H1 (cell line): Measurements from ENCODE around the gene HOMER2. TPM values are rescaled to one million over a fixed set of nuclear protein-coding genes. Genes with fewer than 3 reads are reported as not detected.

Experiments used
- EP300 ChIP-seq, 2 experiments: IDR thresholded peaks; 1 replicate in 1 of 2; 2 replicates in 1 of 2; pipeline ENCODE4 v1.6.1; 2011 to 2012; ENCODE audit warnings: low read depth in 2 of 2, low read length in 2 of 2, mild to moderate bottlenecking in 2 of 2, borderline replicate concordance in 1 of 2, inconsistent platforms in 1 of 2, moderate library complexity in 1 of 2
- HDAC2 ChIP-seq, 2 experiments: fragments of 300-600 bp in 1 of 2; sonication (generic) in 1 of 2; IDR thresholded peaks; 2 replicates each; pipeline ENCODE4 v1.6.1; 2011 to 2012; ENCODE audit warnings: low read depth in 2 of 2, low read length in 2 of 2, mild to moderate bottlenecking in 2 of 2, moderate library complexity in 2 of 2, borderline replicate concordance in 1 of 2, inconsistent platforms in 1 of 2
- KDM5A ChIP-seq: fragments of 200-600 bp; IDR thresholded peaks from 2 replicates; pipeline ENCODE4 v1.7.1; 2012; ENCODE audit warnings: mild to moderate bottlenecking, low read length, inconsistent platforms, mixed read lengths
- PHF8 ChIP-seq: fragments of 200-600 bp; sonication (generic); conservative IDR thresholded peaks from 2 replicates; pipeline ENCODE4 v1.7.1; 2012; ENCODE audit warnings: low read depth, mild to moderate bottlenecking, inconsistent platforms, low read length, moderate library complexity
- TEAD4 ChIP-seq: IDR thresholded peaks from 2 replicates; pipeline ENCODE4 v1.6.1; 2012; ENCODE audit warnings: low read depth, low read length, inconsistent platforms, mixed read lengths
- ZNF274 ChIP-seq: IDR thresholded peaks from 2 replicates; pipeline ENCODE4 v1.7.0; 2012; ENCODE audit warnings: low read length, borderline replicate concordance; ENCODE audit errors: extremely low read depth
- polyA plus RNA-seq, 7 experiments: library from polyadenylated mRNA; depleted of rRNA in 3 of 7; stranded (reverse) in 5 of 7; unstranded in 2 of 7; fragments of >200 nt in 5 of 7; fragments of 200-250 nt in 2 of 7; gene quantifications; 1 replicate in 5 of 7; 2 replicates in 1 of 7; 4 replicates in 1 of 7; pipeline versions ENCODE4 v1.2.1 to v1.2.3, GENCODE V29; 2011 to 2013; ENCODE audit warnings: missing spikeins in 2 of 7, mixed read lengths in 2 of 7
- total RNA-seq: library from RNA; stranded (reverse); fragmentation: NEBNext Ultra II Directional; extraction: Animal tissue kit (Norgen Biotek cat#: 25700); gene quantifications from 2 replicates; pipeline ENCODE4 v1.2.1, GENCODE V29; 2021
- TF ChIP-seq, protein P1 (sequence below): fragments of 300-600 bp; sonication (generic); IDR thresholded peaks from 2 replicates; pipeline ENCODE4 v1.7.1; 2012; ENCODE audit warnings: low read length, moderate library complexity, mild to moderate bottlenecking, inconsistent platforms; ENCODE audit not compliant: insufficient replicate concordance
- TF ChIP-seq, protein P2 (sequence below): IDR thresholded peaks from 2 replicates; pipeline ENCODE4 v1.6.1; 2011; ENCODE audit warnings: low read length, improper control_type of control experiment

The HOMER2 gene
- total and polyA plus RNA-seq, 2 of the 8 experiments (the other 6 are each of a cell fraction or from before 2014, with no cell fraction given) = 12.5 to 27.6 TPM

DNA sequence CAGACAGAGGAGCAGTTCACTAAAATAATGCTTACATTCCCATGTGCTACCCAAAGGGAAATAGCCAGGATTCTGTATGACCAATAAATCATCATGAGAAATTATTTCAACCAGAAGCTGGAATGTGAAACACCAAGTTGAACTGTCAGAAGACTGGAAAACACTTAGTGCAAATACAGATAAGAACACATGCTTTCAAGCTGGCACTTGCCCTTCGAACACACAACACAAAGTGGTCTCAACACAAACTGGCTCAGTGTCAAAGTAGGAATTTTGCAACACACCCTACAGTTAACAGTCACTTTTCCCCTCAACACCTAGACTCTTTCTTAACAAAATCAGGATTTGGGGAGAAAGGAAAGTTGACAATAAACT, 148.0 kb downstream of the HOMER2 start (continued):
- no peak for TF ChIP-seq EP300 (IDR thresholded peaks at IDR 0.05; ENCODE audit: borderline replicate concordance in 1 of 2, low read depth in 2 of 2, low read length in 2 of 2)
- no peak for TF ChIP-seq PHF8
- TF ChIP-seq, protein P1, sequence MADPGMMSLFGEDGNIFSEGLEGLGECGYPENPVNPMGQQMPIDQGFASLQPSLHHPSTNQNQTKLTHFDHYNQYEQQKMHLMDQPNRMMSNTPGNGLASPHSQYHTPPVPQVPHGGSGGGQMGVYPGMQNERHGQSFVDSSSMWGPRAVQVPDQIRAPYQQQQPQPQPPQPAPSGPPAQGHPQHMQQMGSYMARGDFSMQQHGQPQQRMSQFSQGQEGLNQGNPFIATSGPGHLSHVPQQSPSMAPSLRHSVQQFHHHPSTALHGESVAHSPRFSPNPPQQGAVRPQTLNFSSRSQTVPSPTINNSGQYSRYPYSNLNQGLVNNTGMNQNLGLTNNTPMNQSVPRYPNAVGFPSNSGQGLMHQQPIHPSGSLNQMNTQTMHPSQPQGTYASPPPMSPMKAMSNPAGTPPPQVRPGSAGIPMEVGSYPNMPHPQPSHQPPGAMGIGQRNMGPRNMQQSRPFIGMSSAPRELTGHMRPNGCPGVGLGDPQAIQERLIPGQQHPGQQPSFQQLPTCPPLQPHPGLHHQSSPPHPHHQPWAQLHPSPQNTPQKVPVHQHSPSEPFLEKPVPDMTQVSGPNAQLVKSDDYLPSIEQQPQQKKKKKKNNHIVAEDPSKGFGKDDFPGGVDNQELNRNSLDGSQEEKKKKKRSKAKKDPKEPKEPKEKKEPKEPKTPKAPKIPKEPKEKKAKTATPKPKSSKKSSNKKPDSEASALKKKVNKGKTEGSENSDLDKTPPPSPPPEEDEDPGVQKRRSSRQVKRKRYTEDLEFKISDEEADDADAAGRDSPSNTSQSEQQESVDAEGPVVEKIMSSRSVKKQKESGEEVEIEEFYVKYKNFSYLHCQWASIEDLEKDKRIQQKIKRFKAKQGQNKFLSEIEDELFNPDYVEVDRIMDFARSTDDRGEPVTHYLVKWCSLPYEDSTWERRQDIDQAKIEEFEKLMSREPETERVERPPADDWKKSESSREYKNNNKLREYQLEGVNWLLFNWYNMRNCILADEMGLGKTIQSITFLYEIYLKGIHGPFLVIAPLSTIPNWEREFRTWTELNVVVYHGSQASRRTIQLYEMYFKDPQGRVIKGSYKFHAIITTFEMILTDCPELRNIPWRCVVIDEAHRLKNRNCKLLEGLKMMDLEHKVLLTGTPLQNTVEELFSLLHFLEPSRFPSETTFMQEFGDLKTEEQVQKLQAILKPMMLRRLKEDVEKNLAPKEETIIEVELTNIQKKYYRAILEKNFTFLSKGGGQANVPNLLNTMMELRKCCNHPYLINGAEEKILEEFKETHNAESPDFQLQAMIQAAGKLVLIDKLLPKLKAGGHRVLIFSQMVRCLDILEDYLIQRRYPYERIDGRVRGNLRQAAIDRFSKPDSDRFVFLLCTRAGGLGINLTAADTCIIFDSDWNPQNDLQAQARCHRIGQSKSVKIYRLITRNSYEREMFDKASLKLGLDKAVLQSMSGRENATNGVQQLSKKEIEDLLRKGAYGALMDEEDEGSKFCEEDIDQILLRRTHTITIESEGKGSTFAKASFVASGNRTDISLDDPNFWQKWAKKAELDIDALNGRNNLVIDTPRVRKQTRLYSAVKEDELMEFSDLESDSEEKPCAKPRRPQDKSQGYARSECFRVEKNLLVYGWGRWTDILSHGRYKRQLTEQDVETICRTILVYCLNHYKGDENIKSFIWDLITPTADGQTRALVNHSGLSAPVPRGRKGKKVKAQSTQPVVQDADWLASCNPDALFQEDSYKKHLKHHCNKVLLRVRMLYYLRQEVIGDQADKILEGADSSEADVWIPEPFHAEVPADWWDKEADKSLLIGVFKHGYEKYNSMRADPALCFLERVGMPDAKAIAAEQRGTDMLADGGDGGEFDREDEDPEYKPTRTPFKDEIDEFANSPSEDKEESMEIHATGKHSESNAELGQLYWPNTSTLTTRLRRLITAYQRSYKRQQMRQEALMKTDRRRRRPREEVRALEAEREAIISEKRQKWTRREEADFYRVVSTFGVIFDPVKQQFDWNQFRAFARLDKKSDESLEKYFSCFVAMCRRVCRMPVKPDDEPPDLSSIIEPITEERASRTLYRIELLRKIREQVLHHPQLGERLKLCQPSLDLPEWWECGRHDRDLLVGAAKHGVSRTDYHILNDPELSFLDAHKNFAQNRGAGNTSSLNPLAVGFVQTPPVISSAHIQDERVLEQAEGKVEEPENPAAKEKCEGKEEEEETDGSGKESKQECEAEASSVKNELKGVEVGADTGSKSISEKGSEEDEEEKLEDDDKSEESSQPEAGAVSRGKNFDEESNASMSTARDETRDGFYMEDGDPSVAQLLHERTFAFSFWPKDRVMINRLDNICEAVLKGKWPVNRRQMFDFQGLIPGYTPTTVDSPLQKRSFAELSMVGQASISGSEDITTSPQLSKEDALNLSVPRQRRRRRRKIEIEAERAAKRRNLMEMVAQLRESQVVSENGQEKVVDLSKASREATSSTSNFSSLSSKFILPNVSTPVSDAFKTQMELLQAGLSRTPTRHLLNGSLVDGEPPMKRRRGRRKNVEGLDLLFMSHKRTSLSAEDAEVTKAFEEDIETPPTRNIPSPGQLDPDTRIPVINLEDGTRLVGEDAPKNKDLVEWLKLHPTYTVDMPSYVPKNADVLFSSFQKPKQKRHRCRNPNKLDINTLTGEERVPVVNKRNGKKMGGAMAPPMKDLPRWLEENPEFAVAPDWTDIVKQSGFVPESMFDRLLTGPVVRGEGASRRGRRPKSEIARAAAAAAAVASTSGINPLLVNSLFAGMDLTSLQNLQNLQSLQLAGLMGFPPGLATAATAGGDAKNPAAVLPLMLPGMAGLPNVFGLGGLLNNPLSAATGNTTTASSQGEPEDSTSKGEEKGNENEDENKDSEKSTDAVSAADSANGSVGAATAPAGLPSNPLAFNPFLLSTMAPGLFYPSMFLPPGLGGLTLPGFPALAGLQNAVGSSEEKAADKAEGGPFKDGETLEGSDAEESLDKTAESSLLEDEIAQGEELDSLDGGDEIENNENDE = no peak
- TF ChIP-seq, protein P2, sequence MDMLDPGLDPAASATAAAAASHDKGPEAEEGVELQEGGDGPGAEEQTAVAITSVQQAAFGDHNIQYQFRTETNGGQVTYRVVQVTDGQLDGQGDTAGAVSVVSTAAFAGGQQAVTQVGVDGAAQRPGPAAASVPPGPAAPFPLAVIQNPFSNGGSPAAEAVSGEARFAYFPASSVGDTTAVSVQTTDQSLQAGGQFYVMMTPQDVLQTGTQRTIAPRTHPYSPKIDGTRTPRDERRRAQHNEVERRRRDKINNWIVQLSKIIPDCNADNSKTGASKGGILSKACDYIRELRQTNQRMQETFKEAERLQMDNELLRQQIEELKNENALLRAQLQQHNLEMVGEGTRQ = no peak
- TF ChIP-seq TEAD4 = no peak
- no peak for TF ChIP-seq HDAC2 (IDR thresholded peaks at IDR 0.05; ENCODE audit: borderline replicate concordance in 1 of 2, low read depth in 2 of 2, low read length in 2 of 2)
- TF ChIP-seq KDM5A = no peak
- no peak for TF ChIP-seq ZNF274
